ENCODE measurements around the gene RTN4R. TPM values are rescaled to one million over a fixed set of nuclear protein-coding genes. Genes with fewer than 3 reads are reported as not detected.
A peak's percentile ranks its signal among the peaks of the same experiment; 100 is the strongest.
"Not testable (repeated sequence)": the region's sequence is repeated elsewhere in the genome, so short reads cannot be mapped to it uniquely, and the experiment has no call there.

The RTN4R gene
- total RNA-seq, 2 donors from 2014 or later: 12.8 to 17.7 TPM

DNA sequence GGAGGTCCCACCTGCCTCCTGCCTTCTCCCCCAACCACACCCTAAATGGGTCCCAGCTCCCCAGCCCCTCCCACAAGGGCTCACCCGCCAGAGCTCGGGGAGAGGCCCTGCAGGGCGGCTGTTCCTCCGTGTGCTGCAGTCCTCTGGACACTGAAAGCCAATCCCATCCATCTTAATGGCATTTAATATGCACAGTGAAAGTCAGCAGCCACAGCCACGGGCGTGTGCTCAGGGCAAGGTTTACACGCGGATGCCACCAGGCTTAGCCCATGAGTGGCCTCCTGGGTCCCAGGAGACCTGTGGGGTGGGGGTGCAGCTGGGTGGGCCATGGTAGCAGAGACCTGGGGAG is 18.2 kb upstream of the RTN4R start:
- WGBS, 2 experiments (ENCODE audit: insufficient coverage in 1 of 2, insufficient read length in 1 of 2): 62 to 80% methylated on average over 4 to 8 of the region's 8 CpGs
- not testable (repeated sequence) for H3K4me3 Mint-ChIP-seq

DNA sequence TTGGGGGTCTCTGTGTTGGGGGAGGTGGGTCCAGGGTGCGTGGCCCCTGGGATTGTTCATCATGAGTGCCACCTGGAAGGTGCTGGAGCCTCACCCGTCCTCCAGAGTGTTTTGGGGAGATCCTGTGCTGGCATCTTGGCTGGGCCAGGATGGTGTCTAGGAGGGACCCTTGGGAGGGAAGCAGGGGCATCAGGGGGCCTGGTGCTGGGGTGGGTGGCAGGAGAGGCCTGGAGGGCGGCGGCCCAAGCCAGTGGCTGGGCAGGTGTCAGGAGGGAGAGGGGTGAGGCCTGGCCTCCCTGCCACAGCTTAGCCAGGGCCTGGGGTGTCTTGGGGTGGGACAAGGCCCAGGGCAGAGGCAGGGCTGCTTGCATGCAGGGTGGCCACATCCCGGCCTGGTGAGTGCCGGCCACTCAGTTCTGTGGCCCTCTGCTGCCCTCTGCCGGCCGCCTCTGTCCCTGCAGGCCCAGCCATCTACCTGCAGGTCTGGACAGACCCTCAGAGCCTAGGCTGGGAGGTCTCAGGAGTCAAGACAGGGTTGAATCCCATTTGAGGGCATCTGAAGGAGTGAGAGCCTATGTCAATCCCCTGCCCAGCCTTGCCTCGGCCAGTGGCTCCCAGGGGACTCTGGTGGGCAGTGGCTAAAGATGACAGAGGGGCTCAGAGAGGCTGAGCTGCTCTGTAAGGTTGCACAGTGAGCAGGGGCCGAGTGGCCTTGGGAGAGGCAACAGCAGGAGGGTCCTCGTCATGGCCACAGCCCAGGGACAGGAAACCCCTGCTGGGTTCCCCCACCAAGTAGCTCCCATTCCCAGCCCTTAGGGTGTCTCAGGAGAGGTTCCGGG is 17.6 kb upstream of the RTN4R start:
- H3K27me3 Mint-ChIP-seq (ENCODE audit: insufficient read depth); H3K9me3 Mint-ChIP-seq; H3K4me1 Mint-ChIP-seq; H3K27ac ChIP-seq (ENCODE audit: low read depth, low read length); H3K36me3 Mint-ChIP-seq (ENCODE audit: low read depth); H3K4me3 ChIP-seq (ENCODE audit: low read length); H3K9ac ChIP-seq (ENCODE audit: extremely low read depth, low read length, poor library complexity, severe bottlenecking); H3K27me3 ChIP-seq (ENCODE audit: control insufficient read depth, insufficient read depth, low read length, poor library complexity, severe bottlenecking); H3K4me1 ChIP-seq (ENCODE audit: control insufficient read depth, insufficient read depth, low read length); H3K9me3 ChIP-seq (ENCODE audit: control insufficient read depth, low read length); H3K27ac Mint-ChIP-seq; H3K4me3 Mint-ChIP-seq; H3K36me3 ChIP-seq (ENCODE audit: control insufficient read depth, insufficient read depth, low read length): not testable (repeated sequence)
- TF ChIP-seq, protein P1, sequence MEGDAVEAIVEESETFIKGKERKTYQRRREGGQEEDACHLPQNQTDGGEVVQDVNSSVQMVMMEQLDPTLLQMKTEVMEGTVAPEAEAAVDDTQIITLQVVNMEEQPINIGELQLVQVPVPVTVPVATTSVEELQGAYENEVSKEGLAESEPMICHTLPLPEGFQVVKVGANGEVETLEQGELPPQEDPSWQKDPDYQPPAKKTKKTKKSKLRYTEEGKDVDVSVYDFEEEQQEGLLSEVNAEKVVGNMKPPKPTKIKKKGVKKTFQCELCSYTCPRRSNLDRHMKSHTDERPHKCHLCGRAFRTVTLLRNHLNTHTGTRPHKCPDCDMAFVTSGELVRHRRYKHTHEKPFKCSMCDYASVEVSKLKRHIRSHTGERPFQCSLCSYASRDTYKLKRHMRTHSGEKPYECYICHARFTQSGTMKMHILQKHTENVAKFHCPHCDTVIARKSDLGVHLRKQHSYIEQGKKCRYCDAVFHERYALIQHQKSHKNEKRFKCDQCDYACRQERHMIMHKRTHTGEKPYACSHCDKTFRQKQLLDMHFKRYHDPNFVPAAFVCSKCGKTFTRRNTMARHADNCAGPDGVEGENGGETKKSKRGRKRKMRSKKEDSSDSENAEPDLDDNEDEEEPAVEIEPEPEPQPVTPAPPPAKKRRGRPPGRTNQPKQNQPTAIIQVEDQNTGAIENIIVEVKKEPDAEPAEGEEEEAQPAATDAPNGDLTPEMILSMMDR (conservative IDR thresholded peaks at IDR 0.05): peak; percentile 86
- WGBS, 2 experiments (ENCODE audit: insufficient coverage in 1 of 2, insufficient read length in 1 of 2): 17 to 24% methylated on average over 1 to 9 of the region's 12 CpGs
- DNase-seq: peak; percentile 95

More for the DNA sequence above, 18.2 kb upstream of the RTN4R start:
- not testable (repeated sequence) for H3K36me3 Mint-ChIP-seq (ENCODE audit: low read depth); H3K4me3 ChIP-seq (ENCODE audit: low read length); H3K9ac ChIP-seq (ENCODE audit: extremely low read depth, low read length, poor library complexity, severe bottlenecking); H3K27me3 ChIP-seq (ENCODE audit: control insufficient read depth, insufficient read depth, low read length, poor library complexity, severe bottlenecking); H3K27me3 Mint-ChIP-seq (ENCODE audit: insufficient read depth); H3K4me1 Mint-ChIP-seq; H3K27ac ChIP-seq (ENCODE audit: low read depth, low read length); H3K4me1 ChIP-seq (ENCODE audit: control insufficient read depth, insufficient read depth, low read length); H3K9me3 Mint-ChIP-seq; H3K36me3 ChIP-seq (ENCODE audit: control insufficient read depth, insufficient read depth, low read length); H3K9me3 ChIP-seq (ENCODE audit: control insufficient read depth, low read length); H3K27ac Mint-ChIP-seq; DNase-seq

DNA sequence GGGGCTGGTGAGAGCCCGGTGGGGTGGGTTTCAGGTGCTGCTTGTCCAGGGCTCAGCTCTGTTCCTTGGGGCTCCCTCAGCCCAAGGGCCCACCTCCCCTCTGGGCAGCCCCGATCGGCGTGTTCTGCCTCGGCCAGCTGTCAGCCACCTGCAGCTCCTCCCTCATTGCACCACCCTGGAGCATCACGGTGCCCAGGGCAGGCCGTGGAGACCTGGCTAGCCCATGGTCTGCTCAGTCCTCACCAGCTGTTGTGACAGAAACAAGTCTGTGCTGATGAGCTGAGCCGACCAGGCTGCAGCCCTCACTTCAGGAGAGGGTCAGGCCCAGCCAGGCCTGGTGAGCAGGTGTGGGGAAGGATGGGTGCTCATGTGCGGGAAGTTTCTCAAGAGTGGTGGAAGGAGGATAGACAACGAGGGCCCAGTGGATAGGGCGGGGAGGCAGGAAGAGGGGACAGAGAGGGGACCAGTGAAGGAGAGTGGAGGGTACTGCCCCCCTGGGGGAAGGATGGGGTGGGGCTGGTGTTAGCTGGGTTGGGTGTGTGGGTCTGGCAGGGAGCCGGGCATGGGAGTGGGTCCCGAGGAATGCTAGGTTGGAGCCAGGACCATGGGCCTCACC is 16.5 kb upstream of the RTN4R start:
- no peaks in the 10 kb centered on the region for H3K9me3 ChIP-seq (ENCODE audit: control insufficient read depth, low read length)
- Mint-ChIP-seq H3K4me3 (no peak overlapping the region), H3K9me3 (no peaks in the 10 kb centered on the region), H3K27me3 (ENCODE audit: insufficient read depth) (no peaks in the 10 kb centered on the region), H3K27ac (no peak overlapping the region), H3K36me3 (ENCODE audit: low read depth) (no peaks in the 10 kb centered on the region), H3K4me1 (no peaks in the 10 kb centered on the region)
- TF ChIP-seq, protein P1 (conservative IDR thresholded peaks at IDR 0.05): no peak
- WGBS, 2 experiments (ENCODE audit: insufficient coverage in 1 of 2, insufficient read length in 1 of 2): 88 to 98% methylated on average over 7 to 13 of the region's 13 CpGs
- peaks cover 5% of the 10 kb centered on the region for H3K4me1 ChIP-seq (ENCODE audit: control insufficient read depth, insufficient read depth, low read length)
- H3K4me3 ChIP-seq (ENCODE audit: low read length): no peak overlapping the region
- H3K27ac ChIP-seq (ENCODE audit: low read depth, low read length): no peak overlapping the region
- no peaks in the 10 kb centered on the region for H3K36me3 ChIP-seq (ENCODE audit: control insufficient read depth, insufficient read depth, low read length)
- H3K9ac ChIP-seq (ENCODE audit: extremely low read depth, low read length, poor library complexity, severe bottlenecking): no peak overlapping the region
- DNase-seq: no peak
- no peaks in the 10 kb centered on the region for H3K27me3 ChIP-seq (ENCODE audit: control insufficient read depth, insufficient read depth, low read length, poor library complexity, severe bottlenecking)
